Heart left ventricle (tissue), 16 donors: Measurements from ENCODE around the gene SLC16A4. TPM values are rescaled to one million over a fixed set of nuclear protein-coding genes. Genes with fewer than 3 reads are reported as not detected.
A peak's percentile ranks its signal among the peaks of the same experiment; 100 is the strongest.

Experiments used
- ATAC-seq, 4 donors: fragments of 200-7000 bp; cut with Tn5 transposase; one replicate each; pipeline ENCODE4 v1.9.1; 2020 to 2022; ENCODE audit warnings: moderate library complexity in 4 of 4, mild to moderate bottlenecking in 3 of 4, moderate number of reproducible peaks in 1 of 4
- DNase-seq, 5 donors: peaks; one replicate each; pipeline ENCODE4 v3.0.0-alpha.2; 2020
- H3K27ac ChIP-seq, 12 donors: fragments of 200-600 bp; sonication (generic) in 4 of 12; one replicate each; pipeline versions ENCODE4 v1.5.0 to v1.8.0; 2016 to 2022; ENCODE audit warnings: mild to moderate bottlenecking in 2 of 12
- H3K27me3 ChIP-seq, 9 donors: fragments of 200-600 bp; sonication (generic) in 2 of 9; one replicate each; pipeline versions ENCODE4 v1.5.1 to v1.8.0; 2016 to 2022; ENCODE audit warnings: mild to moderate bottlenecking in 3 of 9
- H3K36me3 ChIP-seq, 9 donors: fragments of 200-600 bp; sonication (generic) in 2 of 9; one replicate each; pipeline versions ENCODE4 v1.5.0 to v1.8.0; 2018 to 2022; ENCODE audit warnings: mild to moderate bottlenecking in 2 of 9
- H3K4me1 ChIP-seq, 12 donors: fragments of 200-600 bp; sonication (generic) in 4 of 12; one replicate each; pipeline versions ENCODE4 v1.5.0 to v1.8.0; 2016 to 2022; ENCODE audit warnings: mild to moderate bottlenecking in 3 of 12
- H3K4me3 ChIP-seq, 12 donors: fragments of 200-600 bp; sonication (generic) in 4 of 12; one replicate each; pipeline versions ENCODE4 v1.5.0 to v1.8.0; 2017 to 2022; ENCODE audit warnings: mild to moderate bottlenecking in 9 of 12, moderate library complexity in 4 of 12
- H3K9me3 ChIP-seq, 12 donors: fragments of 200-600 bp; sonication (generic) in 4 of 12; one replicate each; pipeline versions ENCODE4 v1.5.0 to v1.8.0; 2016 to 2022; ENCODE audit warnings: mild to moderate bottlenecking in 1 of 12
- POLR2A ChIP-seq, 2 donors: fragments of 450-650 bp; IDR thresholded peaks; one replicate each; pipeline ENCODE4 v1.6.1; 2017; ENCODE audit warnings: antibody characterized with exemption in 2 of 2, mild to moderate bottlenecking in 2 of 2, moderate library complexity in 2 of 2
- WGBS, 4 donors: extraction: QIAGEN DNeasy Blood & Tissue Kit in 2 of 4; methylation state at CpG; one replicate each; pipeline versions ENCODE4 v1.1.5 to v1.1.7; 2013 to 2018; 5-methylcytosine and 5-hydroxymethylcytosine counted together
- intact Hi-C, 10 donors: fragments of 100-400 bp; cut with DNase I; formaldehyde crosslinking; loops; one replicate each; pipeline versions ENCODE4 v1.11.1 to v1.14.2; 2022
- polyA plus RNA-seq, 2 donors: library from polyadenylated mRNA; stranded (reverse); fragments of 200-250 nt; gene quantifications; one replicate each; pipeline ENCODE4 v1.2.3, GENCODE V29; 2013
- total RNA-seq, 9 donors: library from RNA; depleted of rRNA in 2 of 9; stranded (reverse); fragments of >200 nt in 2 of 9; fragmentation: NEBNext Ultra II Directional in 3 of 9; extraction: Animal tissue kit (Norgen Biotek cat#: 25700) in 3 of 9; gene quantifications; one replicate each; pipeline versions ENCODE4 v1.1.0 to v1.2.4, GENCODE V29; 2016 to 2023
- TF ChIP-seq, protein P1 (sequence below), 12 donors: fragments of 200-600 bp; sonication (generic) in 4 of 12; IDR thresholded peaks; one replicate each; pipeline versions ENCODE4 v1.5.0 to v1.8.0; 2018 to 2022; ENCODE audit warnings: antibody characterized with exemption in 12 of 12, mild to moderate bottlenecking in 5 of 12
- donor health status: ischemic (EF 13 %, LVEDD 7.1; RV severe dilation, severe dysfunction).
- donor health status: healthy with polysubstance abuse.
- donor health status: DM: no; HTN: yes; CAD: no.
- donor health status: DM: no; HTN: no; CAD: no.
- donor health status: ischemic (EF 25% LVEDD 6.9; RV normal size, moderate dysfunction).
- donor health status: ischemic (EF 25% LVEDD 5.7; RV mildly dilated, moderate dysfunction).
- donor health status: healthy.
- donor health status: DM: yes; HTN: yes; CAD: no.
- donor health status: ischemic (EF 35%, LVEDD 5.7; RV mildly dilated, moderate dysfunction).
- donor health status: nonischemic (EF 11% LVEDD 7.7; RV severe dilation, severe dysfunction).
- donor health status: DM: yes; HTN: yes; CAD: no.
- donor health status: PGD.
- donor health status: ischemic (EF 29% LVEDD 5.4; RV normal size, mild dysfunction).
- donor health status: nonischemic (EF 23%, LVEDD 6.1; RV moderate dilation, normal function).

Gene SLC16A4
- total and polyA plus RNA-seq, 11 donors, result 1.00 to 4.8 (median 2.0) TPM

DNA sequence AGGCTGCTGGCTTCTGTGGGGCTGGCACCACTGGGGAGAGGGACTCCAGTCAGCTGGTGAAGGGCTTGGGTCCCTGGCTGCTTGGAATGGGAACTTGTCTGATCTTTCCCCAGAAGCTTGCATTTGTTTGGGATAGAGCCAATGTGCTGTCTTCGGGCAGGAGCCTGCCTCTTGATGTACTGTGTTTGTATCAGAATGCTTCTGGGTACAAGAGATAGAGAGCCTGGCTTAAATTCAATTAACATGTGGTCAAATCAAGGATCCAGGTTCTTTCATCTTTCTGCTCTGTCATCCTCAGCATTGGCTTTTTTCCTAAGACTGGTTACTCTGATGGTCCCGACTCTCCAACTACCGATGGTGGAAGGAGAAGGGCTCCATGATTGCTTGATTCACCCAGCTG is 44.1 kb upstream of the SLC16A4 start:
- TF ChIP-seq POLR2A (IDR thresholded peaks at IDR 0.05), result no peak
- TF ChIP-seq, protein P1, sequence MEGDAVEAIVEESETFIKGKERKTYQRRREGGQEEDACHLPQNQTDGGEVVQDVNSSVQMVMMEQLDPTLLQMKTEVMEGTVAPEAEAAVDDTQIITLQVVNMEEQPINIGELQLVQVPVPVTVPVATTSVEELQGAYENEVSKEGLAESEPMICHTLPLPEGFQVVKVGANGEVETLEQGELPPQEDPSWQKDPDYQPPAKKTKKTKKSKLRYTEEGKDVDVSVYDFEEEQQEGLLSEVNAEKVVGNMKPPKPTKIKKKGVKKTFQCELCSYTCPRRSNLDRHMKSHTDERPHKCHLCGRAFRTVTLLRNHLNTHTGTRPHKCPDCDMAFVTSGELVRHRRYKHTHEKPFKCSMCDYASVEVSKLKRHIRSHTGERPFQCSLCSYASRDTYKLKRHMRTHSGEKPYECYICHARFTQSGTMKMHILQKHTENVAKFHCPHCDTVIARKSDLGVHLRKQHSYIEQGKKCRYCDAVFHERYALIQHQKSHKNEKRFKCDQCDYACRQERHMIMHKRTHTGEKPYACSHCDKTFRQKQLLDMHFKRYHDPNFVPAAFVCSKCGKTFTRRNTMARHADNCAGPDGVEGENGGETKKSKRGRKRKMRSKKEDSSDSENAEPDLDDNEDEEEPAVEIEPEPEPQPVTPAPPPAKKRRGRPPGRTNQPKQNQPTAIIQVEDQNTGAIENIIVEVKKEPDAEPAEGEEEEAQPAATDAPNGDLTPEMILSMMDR (IDR thresholded peaks at IDR 0.05), result no peak
- 35 to 61% (median 47%) methylated on average over 3 of the region's 3 CpGs for WGBS, 4 donors
- no peak overlapping the region for H3K27ac ChIP-seq
- no peaks in the 10 kb centered on the region for H3K36me3 ChIP-seq
- peaks cover 0 to 18% (median 0%) of the 10 kb centered on the region in 12 donors for H3K4me1 ChIP-seq
- DNase-seq (no peak), ATAC-seq (peak in 2 of 4 donors; percentile 34 to 36)
- no peak overlapping the region for H3K4me3 ChIP-seq
- intact Hi-C loops, result loop anchor here in 1 of 10 donors (2.0 kb wide), 1 partner anchor 20 kb away; no protein-coding TSS in a partner anchor
- no peaks in the 10 kb centered on the region for H3K9me3 ChIP-seq
- H3K27me3 ChIP-seq, result no peaks in the 10 kb centered on the region

DNA sequence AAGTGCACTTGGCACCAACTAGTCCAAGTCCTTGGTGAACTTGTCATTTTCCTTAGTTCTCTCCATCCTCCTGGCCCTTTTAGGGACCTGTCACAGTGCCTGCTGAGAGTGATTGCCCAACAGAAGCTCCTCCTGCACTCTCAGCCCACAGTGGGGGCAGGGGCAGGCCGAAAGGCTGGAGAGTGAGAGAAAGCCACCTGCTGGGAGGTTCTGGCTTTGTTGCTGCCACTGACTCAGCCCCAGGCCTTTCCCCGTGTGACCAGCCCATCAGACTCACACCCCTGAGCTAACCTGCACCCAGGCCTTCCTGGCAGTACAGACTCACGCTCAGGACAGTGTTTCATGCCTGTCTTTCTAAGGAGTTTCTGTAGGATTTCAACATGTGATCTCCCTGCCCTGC is 43.0 kb upstream of the SLC16A4 start:
- Histone ChIP-seq H3K4me1 (peaks cover 0 to 18% (median 0%) of the 10 kb centered on the region in 12 donors), H3K36me3 (no peaks in the 10 kb centered on the region), H3K4me3 (no peak overlapping the region), H3K9me3 (no peaks in the 10 kb centered on the region), H3K27me3 (no peaks in the 10 kb centered on the region), H3K27ac (peak overlapping the region in 1 of 12 donors; percentile 28)
- peak in 1 of 2 donors; percentile 18 for TF ChIP-seq POLR2A (IDR thresholded peaks at IDR 0.05)
- TF ChIP-seq, protein P1 (IDR thresholded peaks at IDR 0.05), result peak in 4 of 12 donors; percentile 11 to 23 (median 18)
- peak; percentile 16 to 72 (median 47) for DNase-seq
- ATAC-seq, result peak; percentile 72 to 92 (median 91)
- WGBS, 4 donors, result 35 to 53% (median 42%) methylated on average over 2 to 3 of the region's 3 CpGs
- intact Hi-C loops, result loop anchor here in 1 of 10 donors (2.0 kb wide), 1 partner anchor 19 kb away; no protein-coding TSS in a partner anchor

DNA sequence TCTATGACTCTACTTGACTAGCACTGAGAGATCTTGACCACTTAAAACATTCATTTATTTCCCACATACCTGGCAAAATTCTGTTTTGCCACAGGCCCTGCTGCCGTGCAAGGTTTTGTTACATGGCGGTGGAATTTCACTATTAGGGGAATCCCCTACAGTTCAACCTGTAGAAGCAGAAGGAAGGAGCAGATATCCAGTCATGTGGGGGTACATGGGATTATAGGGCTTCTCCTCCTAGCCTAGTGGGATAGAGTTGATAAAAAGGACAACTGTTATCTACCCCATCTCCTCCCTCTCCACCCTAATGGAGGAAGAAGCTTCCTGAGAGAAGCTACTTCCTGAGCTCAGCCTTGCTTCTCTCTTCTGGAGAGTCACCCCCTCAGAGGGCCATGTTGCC is 42.4 kb upstream of the SLC16A4 start:
- TF ChIP-seq, protein P1 (IDR thresholded peaks at IDR 0.05), result no peak
- TF ChIP-seq POLR2A (IDR thresholded peaks at IDR 0.05), result no peak
- no peaks in the 10 kb centered on the region for H3K36me3 ChIP-seq
- H3K9me3 ChIP-seq, result no peaks in the 10 kb centered on the region
- H3K4me1 ChIP-seq, result peaks cover 0 to 18% (median 0%) of the 10 kb centered on the region in 12 donors
- DNase-seq (no peak), ATAC-seq (no peak)
- H3K4me3 ChIP-seq, result no peak overlapping the region
- 86 to 91% (median 89%) methylated on average over 2 of the region's 2 CpGs for WGBS, 4 donors
- intact Hi-C loops, result no loop called here
- H3K27ac ChIP-seq, result no peak overlapping the region
- no peaks in the 10 kb centered on the region for H3K27me3 ChIP-seq

DNA sequence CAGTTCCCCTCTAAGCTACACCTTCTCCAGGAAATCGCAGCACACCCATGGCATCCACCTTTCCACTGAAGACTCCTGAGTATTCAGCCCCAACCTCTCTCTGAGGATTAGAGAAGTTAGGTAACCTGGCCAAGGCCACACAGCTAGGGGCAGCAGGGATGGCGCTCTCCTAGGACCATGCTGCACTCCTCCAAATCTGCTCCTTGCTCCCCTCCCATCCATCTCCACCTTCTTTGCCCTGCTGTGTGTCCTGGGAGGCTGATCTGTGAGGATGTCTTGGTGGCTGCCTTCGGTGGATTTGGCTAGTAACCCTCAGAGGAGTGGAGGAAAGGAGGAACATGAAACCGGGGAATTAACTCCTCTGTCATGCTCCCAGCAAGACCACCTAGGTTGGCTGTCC is 40.1 kb upstream of the SLC16A4 start:
- no peaks in the 10 kb centered on the region for H3K27me3 ChIP-seq
- H3K4me3 ChIP-seq, result no peak overlapping the region

More for the DNA sequence above, 40.1 kb upstream of the SLC16A4 start:
- no peak for TF ChIP-seq POLR2A (IDR thresholded peaks at IDR 0.05)
- TF ChIP-seq, protein P1 (IDR thresholded peaks at IDR 0.05), result no peak
- no peak overlapping the region for H3K27ac ChIP-seq
- no peak for DNase-seq
- peaks cover 0 to 22% (median 0%) of the 10 kb centered on the region in 12 donors for H3K4me1 ChIP-seq
- WGBS, 4 donors, result 83 to 90% (median 87%) methylated on average over 4 of the region's 4 CpGs
- H3K9me3 ChIP-seq, result no peaks in the 10 kb centered on the region
- ATAC-seq, result no peak
- intact Hi-C loops, result no loop called here
- no peaks in the 10 kb centered on the region for H3K36me3 ChIP-seq
